ENCODE data around the gene STOX1. TPM values are rescaled to one million over a fixed set of nuclear protein-coding genes. Genes with fewer than 3 reads are reported as not detected.

The STOX1 gene
- total and polyA plus RNA-seq, 12 donors, result 2.2 to 16.5 (median 9.5) TPM

DNA sequence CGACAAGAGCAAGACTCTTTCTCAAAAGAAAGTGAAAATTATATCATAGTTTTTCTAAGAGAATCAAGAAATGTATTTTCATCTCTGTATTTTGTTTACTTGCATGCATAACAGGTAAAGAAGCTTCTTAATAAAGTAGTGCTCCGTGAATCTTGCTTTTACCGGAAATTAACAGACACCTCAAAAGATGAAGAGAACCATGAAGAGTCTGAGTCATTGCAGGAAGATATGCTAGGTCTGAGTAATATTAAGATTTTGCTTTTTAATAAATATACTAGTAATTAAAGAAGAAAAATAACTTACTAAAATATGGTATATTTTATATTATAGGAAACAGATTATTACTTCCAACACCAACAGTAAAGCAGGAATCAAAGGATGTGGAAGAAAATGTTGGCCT is 39.5 kb upstream of the STOX1 start:
- intact Hi-C loops (cut with DNase I), result no loop called here
- TF ChIP-seq, protein P1, sequence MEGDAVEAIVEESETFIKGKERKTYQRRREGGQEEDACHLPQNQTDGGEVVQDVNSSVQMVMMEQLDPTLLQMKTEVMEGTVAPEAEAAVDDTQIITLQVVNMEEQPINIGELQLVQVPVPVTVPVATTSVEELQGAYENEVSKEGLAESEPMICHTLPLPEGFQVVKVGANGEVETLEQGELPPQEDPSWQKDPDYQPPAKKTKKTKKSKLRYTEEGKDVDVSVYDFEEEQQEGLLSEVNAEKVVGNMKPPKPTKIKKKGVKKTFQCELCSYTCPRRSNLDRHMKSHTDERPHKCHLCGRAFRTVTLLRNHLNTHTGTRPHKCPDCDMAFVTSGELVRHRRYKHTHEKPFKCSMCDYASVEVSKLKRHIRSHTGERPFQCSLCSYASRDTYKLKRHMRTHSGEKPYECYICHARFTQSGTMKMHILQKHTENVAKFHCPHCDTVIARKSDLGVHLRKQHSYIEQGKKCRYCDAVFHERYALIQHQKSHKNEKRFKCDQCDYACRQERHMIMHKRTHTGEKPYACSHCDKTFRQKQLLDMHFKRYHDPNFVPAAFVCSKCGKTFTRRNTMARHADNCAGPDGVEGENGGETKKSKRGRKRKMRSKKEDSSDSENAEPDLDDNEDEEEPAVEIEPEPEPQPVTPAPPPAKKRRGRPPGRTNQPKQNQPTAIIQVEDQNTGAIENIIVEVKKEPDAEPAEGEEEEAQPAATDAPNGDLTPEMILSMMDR (IDR thresholded peaks at IDR 0.05), result no peak
- TF ChIP-seq POLR2A (IDR thresholded peaks at IDR 0.05), result no peak
- H3K4me3 ChIP-seq, result no peak overlapping the region
- no peaks in the 10 kb centered on the region for H3K4me1 ChIP-seq (replicated peaks in 1 of 2)
- DNase-seq, result no peak
- no peak overlapping the region for H3K27ac ChIP-seq
- no peaks in the 10 kb centered on the region for H3K27me3 ChIP-seq
- no peaks in the 10 kb centered on the region for H3K9me3 ChIP-seq (replicated peaks in 1 of 3)
- WGBS, 4 donors, result 85 to 91% (median 90%) methylated on average over 3 of the region's 3 CpGs
- peaks cover 0 to 86% of the 10 kb centered on the region in 2 donors for H3K36me3 ChIP-seq (replicated peaks in 1 of 2)

DNA sequence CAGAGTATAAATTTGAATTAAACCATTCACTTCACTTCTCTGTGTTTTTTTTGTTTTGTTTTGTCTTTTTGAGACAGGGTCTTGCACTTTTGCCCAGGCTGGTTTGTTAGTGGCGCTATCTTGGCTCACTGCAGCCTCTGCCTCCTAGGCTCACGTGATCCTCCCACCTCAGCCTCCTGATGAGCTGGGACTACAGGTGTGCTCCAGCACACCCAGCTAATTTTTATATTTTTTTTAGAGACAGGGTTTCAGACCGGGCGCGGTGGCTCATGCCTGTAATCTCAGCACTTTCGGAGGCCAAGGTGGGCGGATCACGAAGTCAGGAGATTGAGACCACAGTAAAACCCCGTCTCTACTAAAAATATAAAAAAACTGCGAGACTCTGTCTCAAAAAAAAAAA is 36.9 kb upstream of the STOX1 start:
- no peak for TF ChIP-seq POLR2A (IDR thresholded peaks at IDR 0.05)
- TF ChIP-seq, protein P1 (IDR thresholded peaks at IDR 0.05), result no peak
- H3K4me1 ChIP-seq (replicated peaks in 1 of 2), result no peaks in the 10 kb centered on the region
- no peaks in the 10 kb centered on the region for H3K9me3 ChIP-seq (replicated peaks in 1 of 3)
- peaks cover 0 to 79% of the 10 kb centered on the region in 2 donors for H3K36me3 ChIP-seq (replicated peaks in 1 of 2)
- 92 to 94% (median 93%) methylated on average over 10 of the region's 10 CpGs for WGBS, 4 donors
- H3K27me3 ChIP-seq, result no peaks in the 10 kb centered on the region
- DNase-seq, result no peak
- no peak overlapping the region for H3K4me3 ChIP-seq
- intact Hi-C loops (cut with DNase I), result loop anchor here (5.0 kb wide), 1 partner anchor 107 kb away; no protein-coding TSS in a partner anchor
- H3K27ac ChIP-seq, result no peak overlapping the region

DNA sequence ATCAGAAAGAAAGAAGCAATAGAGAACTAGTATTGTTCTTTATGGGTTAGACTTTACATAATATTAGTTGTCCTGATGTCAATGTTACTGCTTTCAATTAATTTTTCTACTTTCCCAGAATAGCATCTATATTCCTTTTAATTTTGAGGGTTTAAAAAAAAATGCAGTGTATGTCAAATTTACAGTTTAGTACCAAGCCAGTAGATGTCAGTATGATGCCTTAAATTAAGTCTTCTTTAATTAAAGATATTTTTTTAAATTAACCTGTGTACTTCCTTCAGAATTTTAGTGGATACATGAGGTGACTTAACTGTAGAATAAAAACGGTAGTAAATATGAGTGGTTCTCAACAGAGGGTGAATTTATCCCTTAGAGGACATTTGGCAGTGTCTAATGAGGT is 35.2 kb upstream of the STOX1 start:
- peaks cover 0 to 62% of the 10 kb centered on the region in 2 donors for H3K36me3 ChIP-seq (replicated peaks in 1 of 2)
- H3K4me3 ChIP-seq, result no peak overlapping the region
- no peaks in the 10 kb centered on the region for H3K4me1 ChIP-seq (replicated peaks in 1 of 2)
- H3K27ac ChIP-seq, result no peak overlapping the region
- intact Hi-C loops (cut with DNase I), result loop anchor here (5.0 kb wide), 1 partner anchor 105 kb away; no protein-coding TSS in a partner anchor
- no peak for DNase-seq
- H3K27me3 ChIP-seq, result no peaks in the 10 kb centered on the region
- H3K9me3 ChIP-seq (replicated peaks in 1 of 3), result no peaks in the 10 kb centered on the region
- WGBS, 4 donors, result 56 to 60% (median 59%) methylated on average over 1 of the region's 1 CpG
- no peak for TF ChIP-seq POLR2A (IDR thresholded peaks at IDR 0.05)
- TF ChIP-seq, protein P1 (IDR thresholded peaks at IDR 0.05), result peak in 3 of 6 experiments; percentile 36 to 46 (median 38)

DNA sequence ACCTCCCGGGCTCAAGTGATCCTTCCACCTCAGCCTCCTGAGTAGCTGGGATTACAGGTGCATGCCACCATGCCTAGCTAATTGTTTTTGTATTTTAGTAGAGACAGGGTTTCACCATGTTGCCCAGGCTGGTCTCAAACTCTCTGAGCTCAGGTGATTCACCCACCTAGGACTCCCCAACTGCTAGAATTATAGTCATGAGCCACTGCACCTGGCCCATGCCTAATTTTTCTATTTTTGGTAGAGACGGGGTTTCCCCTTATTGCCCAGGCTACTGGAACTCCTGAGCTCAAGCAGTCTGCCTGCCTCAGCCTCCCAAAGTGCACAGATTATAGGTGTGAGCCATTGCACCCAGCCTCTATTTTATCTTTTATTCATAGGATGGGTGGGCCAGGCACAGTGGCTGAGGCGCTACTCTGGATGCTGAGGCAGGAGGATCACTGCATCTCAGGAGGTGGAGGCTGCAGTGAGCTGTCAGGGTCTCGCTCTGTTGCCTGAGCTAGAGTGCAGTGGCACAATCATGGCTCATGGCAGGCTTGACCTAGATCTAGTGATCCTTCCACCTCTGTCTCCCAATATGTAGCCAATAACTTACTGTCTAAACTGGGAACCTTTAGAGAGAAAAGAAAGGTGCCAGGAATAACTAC is 31.3 kb upstream of the STOX1 start:
- H3K27me3 ChIP-seq, result no peaks in the 10 kb centered on the region
- H3K4me1 ChIP-seq (replicated peaks in 1 of 2), result no peaks in the 10 kb centered on the region
- TF ChIP-seq POLR2A (IDR thresholded peaks at IDR 0.05), result no peak
- TF ChIP-seq, protein P1 (IDR thresholded peaks at IDR 0.05), result no peak
- no peak overlapping the region for H3K27ac ChIP-seq
- H3K36me3 ChIP-seq (replicated peaks in 1 of 2), result peaks cover 0 to 23% of the 10 kb centered on the region in 2 donors
- H3K4me3 ChIP-seq, result no peak overlapping the region
- 94 to 96% (median 95%) methylated on average over 4 of the region's 4 CpGs for WGBS, 4 donors
- peak in 1 of 7 donors; percentile 44 for DNase-seq
- no peaks in the 10 kb centered on the region for H3K9me3 ChIP-seq (replicated peaks in 1 of 3)
- intact Hi-C loops (cut with DNase I), result no loop called here
